HG03575 (cell line): ENCODE results near the gene MDFIC.

Experiments
- ATAC-seq: cut with Tn5 transposase; IDR thresholded peaks from one replicate; pipeline ENCODE4 v1.9.1; 2021; ENCODE audit not compliant: unreplicated experiment, insufficient number of reproducible peaks, low FRiP score; ENCODE audit errors: extremely low read depth

Gene MDFIC

GRCh38 chr7:115059321-115059720 lies 137.4 kb downstream of the MDFIC start:
- no peak for ATAC-seq

GRCh38 chr7:115060095-115060870 lies 138.4 kb downstream of the MDFIC start:
- no peak for ATAC-seq

DNA sequence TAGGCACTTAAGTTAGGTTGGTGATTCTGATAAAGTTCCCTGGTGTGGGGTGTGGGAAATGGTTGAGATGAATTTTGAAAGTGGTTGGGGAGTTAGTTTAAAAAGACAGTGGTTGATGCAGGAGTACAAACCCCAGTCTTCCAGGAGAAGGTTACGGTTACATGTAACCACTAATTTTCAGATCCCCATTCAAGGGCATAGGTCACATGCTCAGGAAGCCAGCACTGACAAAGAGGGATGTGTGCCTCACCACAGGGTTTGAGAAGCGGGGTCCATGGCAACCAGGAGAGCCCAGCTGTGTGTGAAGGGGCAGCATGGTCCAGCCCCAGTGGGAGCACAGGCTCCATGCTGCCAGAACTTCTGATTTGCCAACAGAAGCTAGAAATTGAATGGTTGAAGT lies 144.2 kb downstream of the MDFIC start:
- ATAC-seq = peak; percentile 68

DNA sequence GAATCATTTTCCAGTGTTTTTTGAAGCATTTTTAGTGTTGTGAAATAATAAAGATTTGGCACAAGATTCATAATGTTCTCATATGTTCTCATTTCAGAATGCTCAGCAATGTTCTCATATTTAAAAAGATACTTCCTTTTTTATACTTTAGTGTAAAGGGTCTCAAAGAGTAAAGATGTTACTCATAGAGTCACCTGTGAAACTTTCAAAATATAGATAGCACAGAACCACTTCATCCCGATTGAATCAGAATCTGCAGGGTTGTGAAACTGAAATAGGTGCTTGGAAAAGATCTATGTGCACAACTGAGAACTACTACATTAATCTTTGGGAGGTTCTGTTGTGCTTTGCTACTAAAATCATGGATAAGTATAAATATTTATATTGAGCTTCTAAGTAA lies 144.7 kb downstream of the MDFIC start:
- no peak for ATAC-seq

- no peak for ATAC-seq
These were observed 146.3 kb downstream of the MDFIC start for GRCh38 chr7:115068220-115068619.
